NCI-H2171 (cell line): ENCODE results near the gene QPCT.

Source experiments
- DNase-seq: peaks from one replicate; lab custom pipeline; 2025; lab: John Stamatoyannopoulos, UW

QPCT gene

DNA sequence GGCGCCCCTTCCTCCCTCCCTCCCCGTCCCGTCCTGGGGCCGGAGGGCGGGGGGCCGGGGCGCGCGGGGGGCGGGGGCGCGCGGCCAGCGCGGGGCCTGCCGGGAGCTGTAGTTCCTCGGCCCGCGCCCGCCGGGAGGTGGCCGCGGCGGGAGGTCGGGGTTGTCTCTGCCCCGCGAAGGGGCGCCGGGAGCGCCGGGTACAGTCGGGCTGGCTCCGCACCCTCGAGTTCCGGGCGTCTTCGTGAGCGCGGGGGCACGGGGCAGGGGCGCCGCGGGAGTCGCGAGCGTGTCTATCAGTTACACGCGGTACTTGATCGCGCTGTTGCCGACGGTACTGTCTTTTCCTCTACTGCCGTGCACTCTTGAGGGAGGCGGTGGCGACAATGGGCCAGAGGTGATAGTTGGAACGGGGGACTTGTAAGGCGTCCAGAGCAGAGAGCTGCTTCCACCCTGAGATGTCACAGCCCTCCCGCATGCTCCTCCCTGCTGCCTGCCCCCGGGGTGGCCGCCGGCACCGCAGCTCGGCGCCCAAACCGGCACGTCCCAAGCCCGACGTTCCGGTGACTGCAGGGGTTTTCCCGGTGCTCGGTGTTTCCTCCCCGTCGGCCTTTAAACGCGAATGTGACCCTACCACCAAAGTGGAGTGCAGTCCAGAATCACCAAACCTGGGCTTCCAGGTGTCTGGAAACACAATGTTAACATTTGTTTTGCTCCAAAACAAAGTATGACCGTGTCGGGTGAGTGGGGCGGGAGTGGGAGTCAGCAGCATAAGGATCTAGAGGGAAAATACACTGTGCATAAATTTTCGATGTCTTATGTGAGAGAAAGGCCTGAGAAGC is 19.4 kb upstream of the QPCT start, which contains the start of gene PRKD3:
Gene PRKD3, minus strand, starts transcription at position 48 of the 839 bp plus-strand sequence. CDS start 8,309 bp downstream, outside the sequence.
- DNase-seq: peak; percentile 74

DNA sequence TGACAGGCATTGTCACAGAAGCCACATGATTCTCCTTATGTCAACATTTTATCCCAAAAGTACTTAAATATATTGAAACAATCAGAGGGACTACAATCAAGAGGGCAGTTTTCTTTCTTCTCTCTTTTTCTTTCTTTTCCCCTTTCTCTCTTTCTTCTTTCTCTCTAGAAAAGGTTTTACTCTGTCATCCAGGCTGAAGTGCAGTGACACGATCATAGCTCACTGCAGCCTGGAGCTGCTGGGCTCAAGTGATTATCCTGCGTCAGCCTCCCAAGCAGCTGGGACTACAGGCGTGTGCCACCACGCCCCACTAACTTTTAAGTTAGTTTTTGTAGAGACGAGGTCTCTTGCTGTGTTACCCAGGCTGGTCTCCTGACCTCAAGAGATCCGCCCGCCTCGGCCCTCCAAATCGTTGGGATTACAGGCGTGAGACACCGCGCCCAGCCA is 18.8 kb upstream of the QPCT start:
- DNase-seq: no peak

DNA sequence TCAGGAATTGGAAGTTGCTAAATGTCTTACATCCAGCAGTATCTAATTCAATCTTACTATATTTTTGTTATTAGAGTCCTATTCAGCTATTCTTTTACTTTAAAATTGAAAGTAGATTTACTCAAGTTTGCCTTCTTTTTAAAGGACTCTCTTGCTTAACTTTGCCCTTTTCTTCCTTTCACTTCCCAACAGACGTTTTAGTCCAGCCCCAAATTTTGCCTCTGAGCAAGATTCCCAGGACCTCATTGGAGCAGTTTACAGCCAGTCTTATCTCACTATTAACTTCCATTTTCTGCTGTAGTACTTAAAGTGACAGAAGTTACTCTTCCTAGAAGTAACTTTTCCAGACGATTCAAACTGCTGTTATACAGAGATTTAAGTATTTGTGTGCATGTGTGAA is 18.1 kb upstream of the QPCT start:
- DNase-seq: no peak

DNA sequence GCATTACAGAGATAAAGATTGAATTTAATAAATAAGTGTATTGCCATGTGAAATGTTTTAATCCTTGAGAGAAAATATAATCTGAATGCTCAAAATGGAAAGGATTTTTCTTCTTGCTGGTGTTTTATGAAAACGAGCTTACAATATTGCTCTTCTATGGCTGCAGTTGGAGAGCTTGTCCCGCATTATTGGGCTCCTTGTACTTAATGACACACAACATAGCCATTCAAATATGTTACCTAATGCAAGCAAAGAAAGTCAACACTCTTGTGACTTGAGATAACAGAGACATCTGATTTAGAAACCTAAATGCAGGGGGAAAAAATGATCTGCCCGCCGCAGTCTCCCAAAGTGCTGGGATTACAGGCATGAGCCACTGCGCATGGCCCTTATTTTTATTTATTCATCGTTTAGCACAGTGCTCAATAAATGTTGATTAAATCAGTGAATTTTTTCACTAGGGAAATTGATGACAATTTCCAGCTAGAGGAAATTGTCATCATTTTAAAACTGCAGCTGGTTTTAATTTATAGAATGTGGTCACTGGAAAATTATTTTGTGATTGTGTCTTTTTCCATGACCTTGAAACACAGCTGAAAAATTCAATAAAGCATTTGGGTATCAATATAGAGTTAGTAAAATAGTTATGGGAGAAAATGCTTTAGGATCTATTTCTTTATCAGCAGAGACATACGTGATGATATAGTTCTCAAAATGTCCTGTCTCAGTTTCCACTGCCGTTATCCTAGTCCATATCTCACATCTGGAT is 17.4 kb upstream of the QPCT start:
- DNase-seq: no peak

DNA sequence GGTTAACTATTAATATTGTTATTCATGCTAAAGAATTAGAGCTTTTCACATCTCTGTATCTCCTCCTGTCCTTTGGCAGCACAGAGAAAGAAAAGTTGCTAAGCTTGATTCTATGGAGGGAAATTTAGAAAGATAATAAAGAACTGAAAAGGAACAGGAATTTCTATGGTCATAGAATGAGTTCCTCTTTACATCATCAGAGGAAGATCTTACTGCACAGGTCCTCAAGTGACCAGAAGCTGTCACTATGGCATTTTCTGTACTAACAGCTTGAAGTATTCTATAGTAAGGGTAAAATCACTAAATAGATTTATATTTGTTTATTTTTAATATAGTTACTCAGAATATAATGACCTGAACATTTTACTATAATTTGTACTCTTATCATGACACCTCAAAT is 13.7 kb upstream of the QPCT start:
- no peak for DNase-seq

DNA sequence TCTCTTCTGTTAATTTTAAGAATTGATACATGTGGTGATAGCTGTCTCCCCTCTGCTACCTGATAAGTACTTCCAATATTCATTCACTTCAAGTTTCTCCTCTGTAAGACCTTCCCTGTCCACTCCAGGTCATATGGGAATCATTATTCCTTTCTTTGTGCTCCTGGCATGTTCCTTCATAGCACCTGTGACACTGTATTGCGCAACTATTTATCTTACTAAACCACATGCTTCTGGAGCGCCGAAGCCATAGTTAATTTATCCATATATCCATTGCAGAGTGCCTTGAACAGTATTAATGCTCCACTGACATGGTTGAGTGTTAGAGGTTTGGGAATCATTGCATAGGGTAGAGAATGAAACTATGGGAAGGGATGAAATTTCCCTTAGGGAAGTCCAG is 11.9 kb upstream of the QPCT start:
- DNase-seq: no peak

DNA sequence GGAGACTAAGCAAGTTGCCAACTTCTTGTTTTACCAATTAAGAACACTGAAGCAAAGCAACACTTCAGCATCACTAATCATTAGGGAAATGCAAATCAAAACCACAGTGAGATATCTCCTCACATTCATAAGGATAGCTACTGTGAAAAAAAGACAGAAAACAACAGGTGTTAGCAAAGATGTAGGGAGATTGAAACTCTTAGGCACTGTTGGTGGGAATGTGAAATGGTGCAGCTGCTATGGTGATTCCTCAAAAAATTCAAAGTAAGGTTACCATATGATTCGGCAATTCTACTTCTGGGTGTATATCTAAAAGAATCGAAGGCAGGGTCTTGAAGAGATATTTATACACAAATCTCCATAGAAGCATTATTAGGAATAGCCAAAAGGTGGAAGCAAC is 11.2 kb upstream of the QPCT start:
- DNase-seq: no peak

DNA sequence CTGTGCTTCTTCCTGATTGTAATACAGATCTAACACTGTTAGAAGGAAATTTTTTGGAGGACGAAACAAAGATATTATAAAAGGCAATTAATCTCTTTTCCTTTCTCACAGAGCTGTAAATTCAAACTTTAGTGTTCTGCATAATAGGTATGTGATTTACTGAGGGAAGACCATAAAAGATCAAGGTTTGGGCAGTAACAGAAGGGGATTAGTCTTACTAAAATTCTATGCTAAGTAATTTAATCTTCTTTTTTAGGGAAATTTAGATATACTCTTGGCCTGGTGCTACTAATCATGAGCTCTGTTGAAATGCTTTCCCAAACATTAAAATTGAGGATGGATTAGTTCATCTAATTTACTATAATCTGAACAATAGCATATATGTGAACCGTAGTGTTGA is 8.8 kb upstream of the QPCT start:
- DNase-seq: no peak

DNA sequence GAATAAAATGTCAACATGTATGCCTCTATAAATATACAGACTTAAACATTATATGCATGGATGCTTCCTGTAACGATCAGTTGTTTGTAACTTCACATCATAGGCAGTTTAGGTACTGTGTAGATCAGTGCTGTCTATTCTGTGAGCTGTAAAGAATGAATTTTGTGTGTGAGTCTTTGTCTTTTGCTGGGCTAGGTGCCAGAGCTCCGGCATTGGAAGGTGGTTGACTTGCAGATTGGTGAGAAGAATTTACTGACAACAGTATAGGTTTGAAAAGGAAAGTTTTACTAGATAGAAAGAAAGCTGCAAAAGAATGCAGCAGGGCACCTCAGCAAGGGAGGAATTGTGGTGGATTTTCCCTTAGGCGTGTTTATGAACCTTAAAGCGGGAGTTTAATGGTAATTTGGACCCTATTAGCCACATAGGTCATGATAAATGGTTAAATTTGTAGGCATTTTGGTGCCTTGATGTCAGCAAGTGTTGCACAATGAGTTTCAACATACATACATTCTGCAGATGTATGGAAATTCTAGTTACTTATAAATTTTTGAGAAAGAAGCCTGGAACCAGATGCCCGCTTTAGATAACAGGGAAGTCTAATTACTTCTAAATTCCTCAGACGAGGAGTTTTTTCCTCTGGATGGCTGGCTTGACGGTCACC is 6.7 kb upstream of the QPCT start:
- no peak for DNase-seq

DNA sequence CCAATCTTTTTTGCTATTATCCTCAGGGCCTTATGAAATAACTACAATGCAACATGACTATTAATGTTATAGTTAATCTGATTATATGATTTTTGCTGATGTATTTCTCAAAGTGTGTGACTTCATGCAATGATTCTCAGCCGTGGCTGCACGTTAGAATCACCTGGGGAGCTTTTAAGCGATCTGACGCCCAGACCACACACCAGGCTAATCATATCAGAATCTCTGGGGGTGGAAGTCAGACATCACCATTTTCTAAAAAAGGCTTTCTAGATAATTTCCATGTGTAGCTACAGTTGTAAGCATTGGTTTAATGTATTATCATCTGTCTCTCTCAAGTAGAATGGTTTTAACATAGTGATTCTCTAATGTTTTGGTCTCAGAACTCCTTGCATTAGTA is 5.5 kb upstream of the QPCT start:
- no peak for DNase-seq

DNA sequence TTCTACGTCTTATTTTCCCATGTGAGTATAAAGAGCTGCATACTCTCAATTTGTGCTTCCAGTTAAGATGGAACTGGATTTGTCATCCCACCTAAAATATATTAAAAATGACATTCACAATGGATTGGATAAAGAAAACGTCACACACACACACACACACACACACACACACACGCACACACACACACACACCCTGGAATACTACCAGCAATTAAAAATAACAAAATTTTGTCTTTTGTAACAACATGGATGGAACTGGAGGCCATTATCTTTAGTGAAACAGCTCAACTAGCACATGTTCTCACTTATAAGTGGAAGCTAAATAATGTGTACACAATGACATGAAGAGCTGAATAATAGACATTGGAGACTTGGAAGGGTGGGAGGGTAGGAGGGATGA is 3.8 kb upstream of the QPCT start:
- DNase-seq: no peak

DNA sequence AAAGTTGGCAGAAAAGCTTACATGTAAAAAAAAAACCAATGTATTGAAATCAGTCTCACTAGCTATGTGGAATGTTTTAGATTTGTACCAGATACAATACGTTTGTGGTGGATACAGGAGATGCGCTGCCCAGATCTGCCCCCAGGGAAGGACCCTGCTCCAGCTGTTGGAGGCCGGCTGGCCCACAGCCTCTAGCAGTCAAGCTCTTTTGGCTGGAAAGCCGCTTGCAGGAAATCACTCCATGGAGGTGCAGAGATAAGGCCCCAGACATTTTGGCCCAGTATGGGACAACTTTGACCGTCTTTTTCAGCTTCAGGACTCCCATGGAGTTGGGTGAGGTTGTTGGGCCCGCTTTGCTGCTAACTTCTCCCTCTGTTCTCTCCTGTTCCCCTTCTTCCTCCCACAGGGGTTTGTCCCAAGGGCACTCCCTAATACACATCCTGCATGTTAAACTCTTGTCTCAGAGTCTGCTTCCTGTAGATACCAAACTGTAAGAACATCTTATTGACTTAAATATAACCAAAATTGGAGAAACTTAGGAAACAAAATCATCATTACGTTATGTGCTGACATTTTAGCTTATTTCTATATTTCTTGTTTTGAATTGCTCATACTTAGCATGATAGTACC is 1.7 kb upstream of the QPCT start:
- no peak for DNase-seq

DNA sequence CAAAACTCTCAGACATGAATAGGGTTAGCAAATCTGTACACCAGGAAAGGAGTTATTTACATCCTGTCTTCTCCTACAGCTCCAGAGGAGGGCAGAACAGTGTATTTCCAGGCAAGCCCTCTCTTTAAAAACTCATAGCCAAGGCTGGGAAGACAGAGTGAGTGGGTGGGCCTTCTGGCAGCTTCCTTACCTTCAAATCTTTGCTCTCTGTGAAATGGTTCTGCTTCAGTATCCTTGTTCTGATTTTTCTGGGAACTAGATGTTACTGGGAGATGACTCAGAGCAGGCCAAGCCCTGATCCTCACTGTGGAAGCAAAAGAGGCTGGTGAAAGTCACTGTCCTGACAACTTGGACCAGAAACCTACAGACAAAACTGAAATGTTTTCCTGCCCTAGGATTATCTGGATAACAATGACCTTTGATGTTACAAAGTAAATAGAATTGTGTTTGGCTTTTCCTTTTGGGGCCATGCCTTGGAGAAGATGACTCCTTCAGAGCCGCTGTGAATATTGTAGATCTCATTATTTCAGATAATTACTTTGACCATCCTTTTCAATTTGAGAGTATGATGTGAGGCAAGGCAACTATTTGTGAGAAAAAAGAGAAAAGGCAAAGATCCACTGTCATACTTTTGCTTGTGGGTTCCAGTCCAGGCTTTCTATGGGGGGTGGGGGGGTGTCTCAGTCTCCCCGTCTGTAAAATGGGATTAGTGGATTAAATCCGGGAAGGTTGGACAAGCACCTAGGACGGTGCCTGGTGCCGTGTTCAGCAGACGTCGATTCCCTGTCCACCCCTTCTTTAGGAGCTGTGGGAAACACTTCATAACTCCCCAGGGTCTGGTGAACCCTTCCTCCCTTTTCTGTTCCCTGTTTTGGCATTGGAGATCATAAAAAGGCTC is 644 bp upstream of the QPCT start:
- no peak for DNase-seq

DNA sequence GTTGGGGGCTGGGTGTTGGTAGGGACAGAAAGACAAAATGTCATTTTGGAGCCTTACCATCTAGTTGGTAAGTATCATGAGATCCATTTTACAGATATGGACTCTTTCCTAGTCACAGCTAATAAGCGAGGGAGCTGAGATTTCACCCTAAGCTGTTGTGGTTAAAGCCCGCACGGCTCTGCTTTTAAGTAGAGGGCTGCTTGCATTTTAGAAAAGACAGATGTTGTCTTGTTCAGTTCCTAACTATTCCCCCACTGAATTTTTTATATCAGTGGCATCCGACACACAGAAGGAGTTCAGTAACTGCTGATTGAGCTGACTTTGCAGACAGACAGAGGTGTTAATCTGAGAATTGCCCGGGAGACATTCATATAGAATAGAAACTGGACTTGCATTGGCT is 3.7 kb downstream of the QPCT start:
- DNase-seq: no peak

DNA sequence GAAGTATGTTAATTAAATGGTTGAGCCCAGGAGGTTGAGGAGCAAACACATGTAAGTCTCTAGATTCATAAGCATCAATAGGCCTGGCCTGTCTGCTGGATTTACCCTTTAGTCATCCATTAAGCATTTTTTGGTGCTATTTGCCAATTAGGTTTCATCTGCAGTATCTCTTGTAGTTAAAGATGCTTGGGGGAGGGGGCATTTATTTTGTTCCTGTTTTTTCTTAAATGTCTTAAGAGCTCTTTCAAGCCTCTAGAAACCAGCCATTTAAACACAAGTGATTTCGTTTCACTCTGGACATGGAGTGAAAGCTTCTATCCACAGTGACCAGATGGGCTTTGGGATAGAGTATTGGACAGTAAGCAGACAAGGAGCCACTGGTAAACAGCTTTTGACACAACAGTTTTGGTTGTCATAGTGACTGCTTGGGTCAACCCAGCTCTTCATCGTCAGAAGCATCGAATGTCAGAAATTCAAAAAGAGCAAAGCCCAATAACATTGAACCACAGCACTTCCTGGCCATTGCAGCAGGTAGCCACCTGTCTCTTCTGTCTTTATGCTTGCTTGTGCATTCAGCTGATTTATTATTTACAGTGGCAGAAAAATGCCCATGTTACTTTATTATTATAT is 4.9 kb downstream of the QPCT start:
- no peak for DNase-seq

DNA sequence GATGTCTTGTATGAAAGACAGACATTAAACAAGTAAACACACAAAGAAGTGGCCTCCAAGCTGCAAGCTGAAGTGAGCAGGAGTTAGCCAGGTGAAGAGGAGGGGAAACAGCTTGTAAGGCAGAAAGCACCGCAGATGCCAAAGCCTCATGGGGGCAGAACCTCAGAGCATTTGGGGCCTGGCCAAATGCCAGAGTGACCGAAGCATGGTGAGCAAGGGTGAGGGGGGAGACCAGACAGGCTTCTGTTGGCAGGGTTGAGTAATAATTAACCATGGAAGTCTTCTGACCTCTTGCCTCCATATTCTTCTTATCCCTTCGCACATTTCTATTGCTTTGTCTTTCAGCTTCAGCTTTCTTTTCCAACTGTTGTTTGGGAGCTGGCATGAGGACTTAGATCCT is 5.6 kb downstream of the QPCT start:
- DNase-seq: peak; percentile 23

DNA sequence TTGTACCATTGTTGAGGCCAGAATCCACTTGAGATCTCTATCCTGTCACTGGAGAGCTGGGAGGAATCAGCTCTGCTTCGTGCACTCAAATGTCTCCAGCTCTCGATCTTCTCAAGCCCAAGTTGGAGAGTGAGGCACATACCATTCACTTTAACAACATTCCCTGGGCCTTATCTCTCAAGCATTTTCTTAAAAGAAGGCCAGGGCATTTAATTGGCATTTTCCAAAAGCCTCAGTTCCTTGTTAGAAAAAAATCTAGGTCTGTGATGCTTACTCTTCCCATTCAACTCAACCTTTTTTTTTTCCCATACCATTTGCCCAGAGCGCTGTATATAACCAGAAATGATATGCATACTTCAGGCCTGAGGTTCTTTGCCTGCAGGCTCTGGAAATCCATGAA is 10.1 kb downstream of the QPCT start:
- DNase-seq: no peak

DNA sequence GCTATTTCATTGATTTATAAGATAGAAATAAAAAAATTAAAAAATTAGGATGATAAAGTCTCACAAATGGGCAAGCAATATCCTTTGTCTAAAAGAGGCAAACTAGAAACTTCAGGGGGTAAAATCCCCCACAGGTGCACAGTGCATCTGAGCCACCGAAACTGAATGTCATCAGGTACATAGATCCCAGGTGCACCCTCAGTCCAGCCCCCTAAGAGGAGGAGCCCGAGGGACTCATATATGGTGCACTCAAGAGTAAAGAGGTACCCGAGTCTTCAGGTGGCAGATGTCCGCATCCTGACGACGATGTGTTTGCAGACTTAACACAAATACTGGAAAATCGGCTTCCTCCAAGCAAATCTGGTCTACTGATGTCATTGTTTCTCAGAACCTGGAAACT is 11.3 kb downstream of the QPCT start:
- peak; percentile 21 for DNase-seq

DNA sequence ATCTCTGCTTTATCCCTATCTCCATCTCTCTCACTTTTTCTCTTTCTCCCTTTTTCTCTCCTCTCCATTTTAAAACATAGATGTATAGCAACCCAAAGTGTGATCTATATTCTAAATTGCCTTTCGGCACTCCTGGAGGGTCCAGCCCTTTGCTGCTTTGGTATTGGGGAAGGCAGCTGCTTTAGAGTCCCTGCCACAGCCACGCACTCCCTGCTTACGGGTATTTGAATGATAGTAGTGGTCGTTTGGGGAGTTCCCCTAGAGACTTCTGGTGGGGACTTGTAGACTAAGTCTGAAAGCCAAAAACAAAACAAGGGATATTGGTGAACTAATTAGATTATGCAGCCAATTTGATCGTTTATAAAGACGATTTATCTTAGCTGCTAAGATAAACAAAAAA is 11.9 kb downstream of the QPCT start:
- DNase-seq: no peak

DNA sequence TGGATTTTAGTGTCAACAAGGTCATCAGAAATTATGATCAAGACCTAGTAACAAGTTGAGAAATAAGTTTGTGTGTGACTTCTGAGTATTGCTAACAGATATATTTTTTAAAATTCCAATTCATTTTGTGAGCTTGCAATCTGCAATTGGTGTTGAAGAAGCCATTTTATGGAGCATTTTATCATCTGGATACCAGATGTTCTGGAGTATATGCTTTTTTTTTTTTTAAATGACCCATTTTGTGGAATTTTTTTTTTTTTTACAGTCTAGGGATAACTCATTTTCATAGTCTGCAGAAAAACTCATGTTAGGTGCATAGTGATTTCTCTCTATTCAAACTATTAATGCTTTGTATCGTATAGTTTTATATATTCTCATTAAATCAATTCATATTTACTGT is 12.6 kb downstream of the QPCT start:
- no peak for DNase-seq

DNA sequence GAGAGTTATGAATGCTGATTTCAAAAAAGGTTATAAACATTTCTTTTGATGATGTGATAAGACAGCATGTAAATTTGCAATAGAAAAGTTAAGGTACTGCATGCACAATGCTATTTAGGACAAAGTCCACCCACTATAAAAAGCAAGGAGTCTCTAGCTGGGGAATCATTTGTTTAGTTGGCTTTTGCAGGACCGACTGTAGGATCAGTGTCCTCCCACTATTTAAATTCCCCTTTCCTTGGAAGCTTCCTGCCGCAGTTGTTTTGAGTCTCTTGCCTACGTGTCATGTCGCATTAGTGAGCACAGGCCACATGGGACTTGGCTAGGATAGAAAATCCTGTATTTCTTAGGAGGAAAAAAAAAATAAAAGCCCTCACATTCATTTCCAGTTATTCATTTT is 13.1 kb downstream of the QPCT start:
- DNase-seq: no peak
